SK-MEL-5 (cell line): ENCODE measurements around the gene EBNA1BP2. TPM values are rescaled to one million over a fixed set of nuclear protein-coding genes. Genes with fewer than 3 reads are reported as not detected.
"Not testable (repeated sequence)": the region's sequence is repeated elsewhere in the genome, so short reads cannot be mapped to it uniquely, and the experiment has no call there.

Experiments
- DNase-seq: peaks from one replicate; pipeline ENCODE4 v3.0.0-alpha.2; 2016; ENCODE audit warnings: low read depth, low spot score
- in situ Hi-C: cut with HindIII; loops from 2 replicates; pipeline ENCODE4 v1.10.0; 2016; ENCODE audit warnings: low sequenced_read_pairs, high pct_unique_total_duplicates, low pct_unique_long_range_greater_than_20kb
- total RNA-seq: library from RNA; depleted of rRNA; stranded (reverse); fragments of >200 nt; shearing (Covaris generic); gene quantifications from 2 replicates; pipeline ENCODE4 v1.2.3, GENCODE V29; 2014

EBNA1BP2 gene
- total RNA-seq, 1 experiment from 2014 or later: 172 TPM

DNA sequence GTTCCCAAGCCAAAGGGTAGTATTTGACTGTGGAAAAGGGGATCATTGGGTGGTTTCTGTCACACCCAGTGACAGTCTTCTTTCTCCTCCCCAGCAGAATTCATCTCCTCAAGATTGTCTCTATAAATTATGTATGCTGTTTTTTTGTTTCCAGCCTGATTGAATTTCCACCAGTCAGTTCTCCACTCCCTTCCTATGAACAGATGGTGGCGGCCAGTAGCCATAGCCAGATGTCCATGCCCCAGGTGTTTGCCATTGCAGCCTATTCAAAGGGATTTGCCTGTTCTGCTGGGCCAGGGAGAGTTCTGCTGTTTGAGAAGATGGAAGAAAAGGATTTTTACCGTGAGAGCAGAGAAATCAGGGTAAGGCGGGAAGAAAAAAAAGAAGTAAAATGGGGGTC, 12.9 kb upstream of the EBNA1BP2 start:
- DNase-seq: no peak
- in situ Hi-C loops: no loop called here

DNA sequence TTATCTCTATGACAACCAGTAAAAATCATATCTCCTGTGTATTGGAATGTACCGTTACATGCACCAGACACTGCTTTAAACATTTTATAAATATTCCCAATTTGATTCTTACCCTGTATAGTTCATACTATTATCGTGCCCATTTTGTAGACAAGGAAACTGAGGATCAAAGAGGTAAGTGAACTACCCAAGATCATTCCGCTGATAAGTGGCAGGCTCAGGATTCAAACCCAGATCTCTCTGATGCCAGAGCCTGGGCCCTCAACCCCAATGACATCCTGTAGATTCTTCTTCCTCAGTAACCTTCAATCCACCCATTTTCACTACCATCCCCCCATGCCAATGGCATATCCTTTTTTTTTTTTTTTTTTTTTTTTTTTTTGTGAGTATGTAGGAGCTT, 12.3 kb upstream of the EBNA1BP2 start:
- DNase-seq: no peak
- in situ Hi-C loops: no loop called here

DNA sequence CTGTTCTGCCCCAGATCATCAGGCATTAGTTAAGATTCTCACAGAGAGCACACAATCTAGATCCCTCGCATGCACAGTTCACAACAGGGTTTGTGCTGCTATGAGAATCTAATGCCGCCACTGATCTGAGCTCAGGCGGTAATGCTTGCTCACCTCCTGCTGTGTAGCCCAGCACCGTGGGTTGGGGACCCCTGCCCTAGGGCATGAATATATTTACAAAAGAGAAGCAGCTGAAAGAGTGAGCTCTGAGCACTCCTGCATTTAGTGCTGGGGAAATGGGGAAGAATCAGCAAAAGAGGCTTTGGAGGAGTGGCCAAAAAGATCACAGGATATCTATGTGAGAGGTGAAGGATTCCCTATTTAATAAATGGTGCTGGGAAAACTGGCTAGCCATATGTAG, 5.6 kb upstream of the EBNA1BP2 start:
- no peak for DNase-seq
- in situ Hi-C loops: no loop called here

DNA sequence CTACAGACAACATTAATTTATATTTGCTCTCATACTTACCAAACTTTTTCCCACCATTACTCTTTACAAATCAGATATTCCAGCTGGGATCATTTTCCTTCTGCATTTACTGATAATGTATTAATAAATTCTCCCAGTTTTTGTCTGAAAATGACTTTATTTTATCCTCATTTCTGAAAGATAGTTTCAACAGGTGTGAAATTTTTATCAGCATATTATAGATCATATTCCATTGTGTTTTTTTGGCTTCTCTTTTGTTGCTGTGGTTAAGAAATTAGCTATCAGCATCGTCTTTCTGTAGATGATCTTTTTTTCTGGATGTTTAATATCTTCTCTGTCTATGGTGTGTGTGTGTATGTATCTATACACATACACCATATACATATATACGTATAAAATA, 2.8 kb upstream of the EBNA1BP2 start:
- no peak for DNase-seq
- in situ Hi-C loops: no loop called here

DNA sequence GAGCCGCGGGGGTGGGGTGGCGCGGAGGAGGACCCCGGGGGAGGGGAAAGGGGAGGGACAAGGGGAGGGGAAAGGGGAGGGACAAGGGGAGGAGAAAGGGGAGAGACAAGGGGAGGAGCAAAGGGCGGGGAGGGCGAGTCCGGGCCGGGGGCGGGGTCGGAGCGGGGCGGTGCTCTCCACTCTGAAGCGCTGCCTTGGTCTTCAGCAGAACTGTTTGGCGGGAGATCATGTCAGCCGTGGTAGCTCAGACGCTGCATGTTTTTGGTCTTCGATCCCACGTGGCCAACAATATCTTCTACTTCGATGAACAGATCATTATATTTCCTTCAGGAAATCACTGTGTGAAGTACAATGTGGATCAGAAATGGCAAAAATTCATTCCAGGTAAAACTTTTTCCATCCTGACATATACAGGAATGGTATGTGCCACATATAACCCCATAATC, 460 bp upstream of the EBNA1BP2 start:
- in situ Hi-C loops: no loop called here
- DNase-seq: peak; percentile 74

DNA sequence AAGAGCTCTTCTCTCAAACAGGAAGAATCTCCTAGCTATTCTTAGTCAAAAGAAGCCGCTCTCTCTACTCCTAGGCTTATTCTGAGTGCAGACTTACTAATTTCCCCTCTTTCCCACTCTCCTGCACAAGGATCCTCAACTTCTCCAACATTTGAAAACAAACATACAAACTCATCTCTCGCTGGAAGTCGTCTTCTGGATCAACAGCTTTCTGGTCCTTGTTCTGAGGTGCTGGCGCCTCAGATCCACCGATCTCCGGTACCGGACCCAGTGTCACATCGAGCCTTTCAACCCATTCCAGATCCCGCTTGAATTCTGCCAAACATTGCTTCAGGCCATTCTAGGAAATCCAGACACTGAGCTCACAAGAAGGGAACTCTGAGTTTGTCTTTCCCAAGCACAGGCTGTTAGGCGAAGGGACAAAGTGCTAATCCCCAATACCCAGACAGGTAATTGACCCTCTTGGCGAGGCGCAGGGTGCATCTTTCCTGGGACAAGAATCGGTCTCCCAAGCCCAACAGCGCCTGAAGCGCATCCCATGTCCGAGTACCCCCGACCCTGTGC, 696 bp downstream of the EBNA1BP2 start:
- in situ Hi-C loops: no loop called here

DNA sequence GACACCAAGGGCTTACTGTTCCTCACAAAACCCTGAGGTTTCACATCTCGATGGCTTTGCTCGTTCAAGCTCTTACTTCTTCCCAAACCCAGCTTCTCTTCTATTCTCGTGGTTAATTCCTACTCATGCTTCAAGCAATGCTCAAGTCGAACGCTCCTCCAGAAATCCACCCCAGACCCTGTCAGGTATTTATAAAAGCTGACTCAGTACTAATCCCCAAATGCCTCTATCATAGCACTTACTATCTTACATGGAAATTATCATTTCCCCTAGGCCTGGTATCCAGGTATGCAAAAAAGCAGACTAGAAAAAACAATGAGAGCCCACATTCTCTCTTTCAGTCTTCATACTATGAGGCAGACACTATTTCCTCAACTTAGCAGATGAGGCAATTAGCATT, 6.3 kb downstream of the EBNA1BP2 start:
- no peak for DNase-seq
- in situ Hi-C loops: no loop called here

More for the DNA sequence above, 696 bp downstream of the EBNA1BP2 start:
- no peak for DNase-seq

DNA sequence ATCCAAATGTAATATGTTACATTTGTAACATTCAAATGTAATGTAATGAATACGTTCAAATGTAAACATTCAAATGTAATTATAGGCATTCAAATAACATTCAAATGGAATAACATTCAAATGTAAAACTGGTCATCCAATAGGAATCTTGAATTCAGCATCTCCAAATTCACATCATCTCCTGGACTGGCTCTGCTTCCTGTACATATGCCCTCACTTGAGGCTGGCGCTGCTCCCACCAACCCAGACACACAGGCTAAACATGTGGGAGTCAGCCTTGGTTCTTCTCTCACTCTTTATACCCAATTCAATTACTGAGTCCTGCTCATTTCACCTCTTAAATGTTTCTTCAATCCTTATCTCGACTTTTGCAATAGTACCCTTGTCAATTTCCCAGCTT, 6.9 kb downstream of the EBNA1BP2 start:
- in situ Hi-C loops: no loop called here
- DNase-seq: no peak

DNA sequence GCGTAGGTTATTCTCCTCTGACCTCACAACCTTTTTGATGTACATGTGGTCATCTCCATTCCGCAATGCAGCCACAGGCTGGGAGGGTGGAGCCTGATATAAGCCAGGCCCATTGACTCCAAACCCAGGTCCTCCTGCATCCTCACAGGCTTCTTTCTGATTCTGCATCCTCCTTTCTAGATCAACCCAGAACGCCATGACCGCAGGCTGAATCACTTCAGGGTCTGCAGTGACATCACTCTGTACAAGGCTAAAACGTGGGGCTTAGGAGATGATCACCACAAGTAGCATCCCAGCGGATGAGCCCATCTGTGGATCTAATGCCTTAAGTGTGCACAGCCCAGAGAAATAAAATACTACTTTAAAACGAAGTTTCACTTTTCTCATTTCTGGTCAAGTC, 16.1 kb downstream of the EBNA1BP2 start:
- no peak for DNase-seq

DNA sequence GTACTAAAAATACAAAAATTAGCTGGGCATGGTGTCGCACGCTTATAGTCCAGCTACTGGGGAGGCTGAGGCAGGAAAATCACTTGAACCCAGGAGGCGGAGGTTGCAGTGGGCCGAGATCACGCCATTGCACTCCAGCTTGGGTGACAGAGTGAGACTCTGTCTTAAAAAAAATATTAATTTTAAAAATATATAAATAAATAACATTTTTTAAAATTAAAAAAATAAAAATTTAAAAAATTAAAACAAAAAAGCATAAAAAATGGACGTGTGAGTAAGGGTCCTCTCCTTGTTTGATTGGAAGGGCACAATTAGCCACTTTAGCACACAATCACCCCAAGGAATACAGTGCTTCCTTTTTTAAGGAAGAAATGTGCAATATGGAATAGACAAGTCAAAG, 18.6 kb downstream of the EBNA1BP2 start:
- DNase-seq: no peak
- in situ Hi-C loops: no loop called here

More for the DNA sequence above, 16.1 kb downstream of the EBNA1BP2 start:
- in situ Hi-C loops: no loop called here

DNA sequence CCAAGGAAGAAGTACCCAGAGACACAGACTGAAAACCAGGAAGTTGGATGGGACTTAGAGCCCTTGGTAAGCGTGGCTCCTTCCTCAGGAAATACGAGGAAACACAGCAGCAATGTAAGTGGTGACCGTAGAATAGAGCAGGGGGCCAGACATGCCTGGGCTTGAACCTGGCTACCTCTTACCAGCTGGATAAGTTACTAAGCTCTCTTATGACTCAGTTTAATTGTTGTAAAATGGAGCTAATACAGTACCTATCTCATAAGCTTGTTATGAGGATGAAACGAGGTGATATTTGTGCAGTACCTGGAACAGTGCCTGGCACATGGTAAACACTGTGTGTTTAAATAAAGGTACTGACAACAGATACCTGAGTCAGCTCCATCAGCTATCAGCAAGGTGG, 19.2 kb downstream of the EBNA1BP2 start:
- DNase-seq: no peak
- in situ Hi-C loops: no loop called here

DNA sequence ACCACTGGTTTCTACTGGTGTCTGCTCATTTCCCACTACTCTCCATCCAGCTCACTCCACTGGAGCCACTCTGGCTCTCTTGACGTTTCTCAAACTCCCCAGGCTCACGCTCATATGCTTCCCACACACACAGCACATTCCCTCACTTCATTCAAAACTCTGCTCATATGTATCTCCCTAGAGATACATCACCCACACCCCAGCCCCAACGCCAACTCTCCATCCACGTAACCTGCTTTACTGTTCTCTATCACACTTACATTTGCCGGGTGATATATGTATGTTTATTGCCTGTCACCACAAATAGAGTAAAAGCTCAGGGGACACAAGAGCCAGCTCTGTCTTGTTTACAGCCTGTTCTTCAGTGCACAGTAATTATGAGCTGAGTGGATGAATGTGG, 22.2 kb downstream of the EBNA1BP2 start:
- in situ Hi-C loops: no loop called here
- DNase-seq: no peak

DNA sequence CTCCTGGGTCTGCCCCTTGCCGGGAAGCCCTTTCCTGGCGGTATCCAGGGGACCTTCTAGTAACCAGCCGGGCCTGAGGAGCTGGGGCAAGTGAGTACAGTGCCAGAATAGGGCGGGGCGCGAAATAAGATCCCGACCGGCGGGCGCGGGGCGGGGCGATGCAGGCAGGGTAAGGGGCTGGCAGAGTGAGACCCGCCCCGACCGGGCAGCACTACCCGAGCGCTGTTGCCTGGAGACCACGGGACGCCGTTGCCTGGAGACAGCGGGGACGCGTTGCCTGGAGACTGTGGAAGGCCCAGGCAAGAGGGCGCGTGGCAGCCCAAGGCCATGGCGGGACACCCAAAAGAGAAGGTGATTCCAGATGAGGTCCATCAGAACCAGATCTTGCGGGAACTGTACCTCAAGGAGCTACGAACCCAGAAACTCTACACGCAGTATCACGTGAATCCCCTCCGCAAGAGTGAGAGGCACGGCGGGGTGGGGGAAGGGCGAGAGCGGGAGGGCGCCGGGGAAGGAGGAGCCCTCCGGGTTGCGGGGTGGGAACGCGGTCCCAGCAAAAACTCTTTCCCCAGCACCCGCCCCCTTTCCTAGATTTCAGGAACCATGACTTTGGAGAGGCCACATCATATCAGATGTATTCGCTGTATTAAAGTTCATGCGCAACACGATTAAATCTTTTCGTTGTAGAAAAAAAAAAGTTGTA, 24.3 kb downstream of the EBNA1BP2 start:
- in situ Hi-C loops: no loop called here
- DNase-seq: peak; percentile 72

DNA sequence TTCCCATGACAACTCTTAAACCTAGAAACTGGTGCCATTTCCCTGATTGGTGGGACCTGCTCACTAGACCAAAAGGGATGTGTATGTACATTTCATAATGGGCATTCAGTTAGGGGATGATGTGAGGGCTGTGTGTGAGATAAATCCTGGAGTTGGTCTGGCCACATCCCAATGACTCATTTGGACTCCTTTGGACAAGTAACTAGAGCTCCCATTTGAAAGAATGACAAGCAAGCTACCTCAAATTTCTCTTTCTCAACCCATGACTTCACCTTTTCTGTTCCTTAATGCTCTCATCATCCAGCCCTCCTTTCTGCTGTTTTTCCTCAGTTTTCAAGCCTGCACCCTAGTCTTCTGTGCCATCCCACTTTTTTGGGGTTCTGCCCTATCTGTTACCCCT, 27.9 kb downstream of the EBNA1BP2 start:
- DNase-seq: no peak
- in situ Hi-C loops: no loop called here

DNA sequence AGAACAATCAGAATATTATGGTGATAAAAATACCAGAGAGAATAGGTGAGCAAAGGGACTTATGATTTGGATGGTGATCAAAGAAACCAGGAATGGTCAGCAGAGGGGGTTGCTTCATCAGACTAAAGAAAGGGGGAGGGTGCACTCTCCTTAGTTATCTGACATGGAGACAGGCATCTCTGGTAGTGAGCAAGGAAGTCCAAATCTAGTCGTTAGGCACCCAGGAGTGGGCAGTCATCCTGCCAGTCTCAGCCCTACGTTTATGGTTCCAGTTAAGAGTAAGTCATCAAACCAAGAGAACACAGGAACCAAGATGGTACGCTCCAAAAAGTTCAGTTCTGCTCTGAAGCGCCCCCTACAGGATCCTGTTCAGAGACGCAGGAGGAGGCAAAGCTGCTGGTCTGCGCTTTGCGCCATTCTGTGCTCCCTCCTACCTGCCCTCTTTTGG, 28.6 kb downstream of the EBNA1BP2 start:
- peak; percentile 82 for DNase-seq
- in situ Hi-C loops: no loop called here

DNA sequence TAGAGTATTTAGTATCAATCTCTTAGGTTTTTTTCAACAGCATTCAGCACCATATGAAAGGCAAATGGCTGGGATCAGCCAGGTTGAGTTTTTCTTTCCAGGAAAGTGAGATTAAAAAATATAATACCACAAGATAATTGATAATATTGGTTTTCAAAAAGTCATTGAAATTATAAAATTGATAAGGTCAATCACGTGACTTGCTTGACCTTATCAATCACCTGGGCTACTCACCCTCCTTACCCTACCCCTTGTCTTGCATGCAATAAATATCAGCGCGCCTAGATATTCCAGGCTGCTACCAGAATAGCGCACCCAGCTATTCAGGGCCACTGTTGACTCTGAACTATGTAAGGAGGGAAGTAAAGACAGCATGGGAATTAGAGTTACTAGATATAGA, 31.5 kb downstream of the EBNA1BP2 start:
- DNase-seq: no peak
- in situ Hi-C loops: no loop called here

DNA sequence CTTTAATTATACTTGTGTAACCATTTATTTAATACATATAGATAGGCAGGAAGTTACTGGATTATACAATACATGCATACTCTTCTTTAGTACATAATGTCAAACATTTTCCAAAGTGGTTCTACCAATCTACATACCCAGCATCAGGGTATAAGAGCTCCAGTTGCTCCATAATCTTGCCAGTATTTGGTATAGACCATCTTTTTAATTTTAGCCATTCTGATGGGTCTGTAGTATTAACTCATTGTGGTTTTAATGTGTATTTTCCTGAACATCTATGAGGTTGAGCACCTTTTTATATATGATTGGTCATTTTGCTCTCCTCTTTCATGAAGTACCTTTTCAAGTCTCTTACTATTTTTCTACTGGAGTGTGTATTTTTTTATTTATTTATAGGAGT, 32.1 kb downstream of the EBNA1BP2 start:
- no peak for DNase-seq
- in situ Hi-C loops: no loop called here

DNA sequence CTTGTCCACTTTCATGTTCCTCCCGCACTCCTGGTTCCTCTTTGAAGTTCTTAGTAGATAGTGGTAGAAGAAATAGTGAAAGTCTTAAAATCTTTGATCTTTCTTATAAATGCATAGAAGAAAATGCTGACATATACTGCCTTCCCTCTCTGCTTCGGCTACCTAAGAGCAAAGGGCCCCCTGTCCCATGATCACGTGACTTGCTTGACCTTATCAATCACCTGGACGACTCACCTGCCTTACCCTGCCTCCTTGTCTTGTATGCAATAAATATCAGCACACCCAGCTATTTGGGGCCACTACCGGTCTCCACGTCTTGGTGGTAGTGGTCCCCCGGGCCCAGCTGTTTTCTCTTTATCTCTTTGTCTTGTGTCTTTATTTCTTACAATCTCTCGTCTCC, 32.8 kb downstream of the EBNA1BP2 start:
- in situ Hi-C loops, DNase-seq: not testable (repeated sequence)

DNA sequence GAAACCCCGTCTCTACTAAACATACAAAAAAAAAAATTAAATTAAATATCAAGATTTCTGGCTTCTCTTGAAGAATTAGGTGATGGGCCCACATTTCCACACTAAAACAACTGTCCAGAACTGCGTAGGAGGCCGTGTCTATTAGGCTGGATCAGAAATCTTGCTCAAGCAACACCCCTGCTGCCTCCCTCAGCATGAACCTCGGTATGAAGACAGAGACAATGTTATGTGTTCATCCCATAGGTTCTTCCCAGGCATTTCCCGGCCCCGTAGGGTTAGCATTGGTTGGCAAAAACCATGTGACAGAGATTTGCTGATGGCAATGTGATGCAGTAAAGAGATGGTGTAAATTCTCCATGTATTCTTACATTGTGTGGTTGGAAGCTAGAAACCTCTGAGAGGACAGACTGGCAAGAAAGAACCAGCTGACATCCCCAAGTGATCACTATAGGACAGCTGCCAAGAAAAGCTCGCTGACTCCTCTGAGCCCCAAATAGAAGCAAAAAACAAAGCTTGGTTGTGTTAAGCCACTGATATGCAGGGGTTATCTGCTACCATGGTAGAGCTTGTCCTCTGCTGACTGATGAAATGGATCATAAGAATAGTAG, 34.5 kb downstream of the EBNA1BP2 start:
- peak; percentile 95 for DNase-seq
- in situ Hi-C loops: no loop called here
